ENCODE measurements around the gene GUCY1A2.

The GUCY1A2 gene

DNA sequence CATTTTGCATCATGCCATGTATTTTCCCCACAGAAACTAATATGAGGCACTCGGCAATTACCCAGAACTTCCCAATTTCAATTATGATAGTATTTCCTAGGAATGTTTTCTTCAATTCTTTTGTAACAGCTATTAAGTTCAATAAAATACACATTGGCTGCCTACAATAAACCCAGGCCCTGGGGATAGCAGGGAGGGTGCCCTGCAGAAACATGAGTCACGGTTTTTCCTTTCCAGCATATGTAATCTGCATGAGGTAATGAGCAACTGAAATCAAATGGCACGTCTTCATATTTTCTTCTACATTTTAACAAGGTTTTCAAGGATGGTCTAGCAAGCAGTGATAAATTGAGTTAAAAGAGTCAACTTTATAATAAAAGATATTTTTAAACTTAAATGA lies 32.0 kb downstream of the GUCY1A2 start:
- Histone ChIP-seq H3K27me3 (ENCODE audit: insufficient read depth, low read length) (no peaks in the 10 kb centered on the region), H4K91ac (ENCODE audit: low read depth, low read length) (no peak overlapping the region), H3K79me2 (ENCODE audit: control insufficient read depth, insufficient read depth, low read length, poor library complexity) (no peaks in the 10 kb centered on the region), H3K4me3 (ENCODE audit: low read depth, low read length) (no peak overlapping the region), H2BK12ac (ENCODE audit: low read length) (no peak overlapping the region), H3K4me2 (ENCODE audit: low read length) (no peak overlapping the region), H3K18ac (ENCODE audit: low read length) (no peak overlapping the region), H2BK5ac (ENCODE audit: low read depth, low read length, poor library complexity) (no peak overlapping the region), H4K12ac (ENCODE audit: low read depth, low read length) (no peak overlapping the region), H2AFZ (ENCODE audit: insufficient read depth, low read length, poor library complexity) (no peak overlapping the region), H4K8ac (ENCODE audit: low read depth, low read length) (no peak overlapping the region), H2AK5ac (ENCODE audit: low read length) (no peak overlapping the region), H3K4me1 (ENCODE audit: control insufficient read depth in 1 of 2, insufficient read depth in 2 of 2, low read length in 2 of 2) (no peaks in the 10 kb centered on the region), H3K9ac (ENCODE audit: low read length) (no peak overlapping the region), H3K4ac (ENCODE audit: low read depth, low read length) (no peak overlapping the region), H3K36me3 (ENCODE audit: control insufficient read depth in 1 of 2, insufficient read depth in 2 of 2, low read length in 2 of 2) (no peaks in the 10 kb centered on the region), H3K9me3 (ENCODE audit: insufficient read depth, low read depth, low read length) (no peaks in the 10 kb centered on the region), H2BK120ac (ENCODE audit: insufficient read depth, low read length, poor library complexity) (no peak overlapping the region), H3K27ac (ENCODE audit: low read depth, low read length) (no peak overlapping the region), H3K79me1 (ENCODE audit: low read length) (no peaks in the 10 kb centered on the region), H3K14ac (ENCODE audit: low read length) (no peak overlapping the region), H3K23ac (ENCODE audit: low read length) (no peak overlapping the region)
- peak in 1 of 2 donors; percentile 30 for DNase-seq
- WGBS (ENCODE audit: extremely low coverage, insufficient coverage, insufficient read length) = no CpG with 5 or more reads among the region's 3 CpGs

DNA sequence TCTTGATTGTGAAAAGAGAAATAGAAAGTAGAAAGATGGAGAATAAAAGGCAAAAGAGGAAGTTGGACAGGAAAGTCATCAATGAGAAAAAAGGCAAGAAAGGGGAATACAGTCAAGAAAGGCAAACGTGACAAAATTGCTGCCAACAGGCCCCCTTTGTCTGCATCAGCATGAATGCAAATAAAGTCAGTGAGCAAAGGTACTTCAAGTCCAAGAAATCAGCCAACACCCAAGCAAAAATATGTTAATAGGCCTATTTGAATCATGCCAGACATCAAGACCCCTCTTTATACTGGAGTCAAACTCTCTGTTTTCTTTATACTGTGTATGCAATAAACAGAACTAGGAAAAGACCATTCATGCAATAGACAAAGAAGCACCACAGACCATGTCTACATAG lies 34.3 kb downstream of the GUCY1A2 start:
- Histone ChIP-seq H2BK12ac (ENCODE audit: low read length) (no peak overlapping the region), H3K36me3 (ENCODE audit: control insufficient read depth in 1 of 2, insufficient read depth in 2 of 2, low read length in 2 of 2) (no peaks in the 10 kb centered on the region), H4K91ac (ENCODE audit: low read depth, low read length) (no peak overlapping the region), H3K27ac (ENCODE audit: low read depth, low read length) (no peak overlapping the region), H2BK120ac (ENCODE audit: insufficient read depth, low read length, poor library complexity) (no peak overlapping the region), H4K8ac (ENCODE audit: low read depth, low read length) (no peak overlapping the region), H3K23ac (ENCODE audit: low read length) (no peak overlapping the region), H3K14ac (ENCODE audit: low read length) (no peak overlapping the region), H2AK5ac (ENCODE audit: low read length) (no peak overlapping the region), H3K4me1 (ENCODE audit: control insufficient read depth in 1 of 2, insufficient read depth in 2 of 2, low read length in 2 of 2) (no peaks in the 10 kb centered on the region), H3K27me3 (ENCODE audit: insufficient read depth, low read length) (no peaks in the 10 kb centered on the region), H3K9ac (ENCODE audit: low read length) (no peak overlapping the region), H4K12ac (ENCODE audit: low read depth, low read length) (no peak overlapping the region), H3K79me1 (ENCODE audit: low read length) (no peaks in the 10 kb centered on the region), H3K18ac (ENCODE audit: low read length) (no peak overlapping the region), H2AFZ (ENCODE audit: insufficient read depth, low read length, poor library complexity) (no peak overlapping the region), H3K79me2 (ENCODE audit: control insufficient read depth, insufficient read depth, low read length, poor library complexity) (no peaks in the 10 kb centered on the region), H3K9me3 (ENCODE audit: insufficient read depth, low read depth, low read length) (no peaks in the 10 kb centered on the region), H3K4me2 (ENCODE audit: low read length) (no peak overlapping the region), H3K4ac (ENCODE audit: low read depth, low read length) (no peak overlapping the region), H3K4me3 (ENCODE audit: low read depth, low read length) (no peak overlapping the region), H2BK5ac (ENCODE audit: low read depth, low read length, poor library complexity) (no peak overlapping the region)
- no peak for DNase-seq
- WGBS (ENCODE audit: extremely low coverage, insufficient coverage, insufficient read length) = no CpG with 5 or more reads among the region's 1 CpG

DNA sequence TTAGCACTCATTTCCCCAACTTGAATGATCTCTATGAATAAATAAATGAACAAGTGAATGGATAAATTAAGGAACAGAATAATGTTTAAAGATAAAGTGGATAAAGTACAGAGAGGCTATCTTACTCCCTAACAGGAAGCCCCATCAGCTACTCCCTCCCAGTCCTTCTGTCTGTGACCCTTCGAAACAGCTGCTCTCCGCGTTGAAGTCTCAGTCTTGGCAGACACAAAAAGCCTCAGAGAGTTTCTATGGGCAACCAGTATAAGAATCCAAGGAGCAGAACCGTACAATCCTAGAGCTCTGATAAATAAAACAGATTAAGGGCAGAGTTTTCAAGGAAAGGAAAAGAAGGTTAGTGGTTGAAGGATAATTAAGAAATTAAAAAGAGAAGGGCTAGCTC lies 35.0 kb downstream of the GUCY1A2 start:
- no peaks in the 10 kb centered on the region for H3K79me1 ChIP-seq (ENCODE audit: low read length)
- H3K79me2 ChIP-seq (ENCODE audit: control insufficient read depth, insufficient read depth, low read length, poor library complexity) = no peaks in the 10 kb centered on the region
- no peak overlapping the region for H4K8ac ChIP-seq (ENCODE audit: low read depth, low read length)
- no peaks in the 10 kb centered on the region for H3K36me3 ChIP-seq (ENCODE audit: control insufficient read depth in 1 of 2, insufficient read depth in 2 of 2, low read length in 2 of 2)
- no CpG with 5 or more reads among the region's 4 CpGs for WGBS (ENCODE audit: extremely low coverage, insufficient coverage, insufficient read length)
- no peak overlapping the region for H2AK5ac ChIP-seq (ENCODE audit: low read length)
- no peak overlapping the region for H2AFZ ChIP-seq (ENCODE audit: insufficient read depth, low read length, poor library complexity)
- no peak overlapping the region for H3K23ac ChIP-seq (ENCODE audit: low read length)
- H3K27ac ChIP-seq (ENCODE audit: low read depth, low read length) = no peak overlapping the region
- DNase-seq = no peak
- no peak overlapping the region for H3K18ac ChIP-seq (ENCODE audit: low read length)
- no peak overlapping the region for H3K14ac ChIP-seq (ENCODE audit: low read length)
- H3K4me3 ChIP-seq (ENCODE audit: low read depth, low read length) = no peak overlapping the region
- H3K4ac ChIP-seq (ENCODE audit: low read depth, low read length) = no peak overlapping the region
- H3K27me3 ChIP-seq (ENCODE audit: insufficient read depth, low read length) = no peaks in the 10 kb centered on the region
- H2BK5ac ChIP-seq (ENCODE audit: low read depth, low read length, poor library complexity) = no peak overlapping the region
- no peak overlapping the region for H4K12ac ChIP-seq (ENCODE audit: low read depth, low read length)
- no peak overlapping the region for H2BK120ac ChIP-seq (ENCODE audit: insufficient read depth, low read length, poor library complexity)
- no peak overlapping the region for H3K4me2 ChIP-seq (ENCODE audit: low read length)
- no peaks in the 10 kb centered on the region for H3K9me3 ChIP-seq (ENCODE audit: insufficient read depth, low read depth, low read length)
- H4K91ac ChIP-seq (ENCODE audit: low read depth, low read length) = no peak overlapping the region
- no peak overlapping the region for H2BK12ac ChIP-seq (ENCODE audit: low read length)
- no peak overlapping the region for H3K9ac ChIP-seq (ENCODE audit: low read length)
- no peaks in the 10 kb centered on the region for H3K4me1 ChIP-seq (ENCODE audit: control insufficient read depth in 1 of 2, insufficient read depth in 2 of 2, low read length in 2 of 2)

DNA sequence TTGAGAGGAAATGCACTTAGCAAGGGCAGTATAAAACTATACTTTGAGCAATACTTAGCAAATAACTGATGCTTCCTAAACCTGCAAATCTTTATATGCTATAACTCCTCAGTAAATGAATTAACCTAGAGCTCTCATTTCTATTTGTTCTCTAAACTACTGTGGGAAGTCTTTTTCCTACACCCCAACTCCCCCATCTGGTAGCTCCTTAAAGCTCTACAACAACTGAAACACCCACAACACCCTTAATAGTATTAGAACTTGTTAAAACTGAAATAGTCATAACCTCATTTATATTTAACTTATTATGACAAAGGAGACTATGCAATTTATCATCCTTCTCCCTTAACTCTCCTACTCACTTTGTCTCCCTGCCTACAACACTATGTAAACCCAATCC lies 43.4 kb downstream of the GUCY1A2 start:
- H3K4me2 ChIP-seq (ENCODE audit: low read length) = no peak overlapping the region
- DNase-seq = no peak
- H3K9ac ChIP-seq (ENCODE audit: low read length) = no peak overlapping the region
- no peak overlapping the region for H4K8ac ChIP-seq (ENCODE audit: low read depth, low read length)
- no peak overlapping the region for H2AFZ ChIP-seq (ENCODE audit: insufficient read depth, low read length, poor library complexity)
- H2BK5ac ChIP-seq (ENCODE audit: low read depth, low read length, poor library complexity) = no peak overlapping the region
- H3K4ac ChIP-seq (ENCODE audit: low read depth, low read length) = no peak overlapping the region
- no peak overlapping the region for H3K14ac ChIP-seq (ENCODE audit: low read length)
- no peak overlapping the region for H4K12ac ChIP-seq (ENCODE audit: low read depth, low read length)
- H3K27me3 ChIP-seq (ENCODE audit: insufficient read depth, low read length) = no peaks in the 10 kb centered on the region
- no peak overlapping the region for H3K27ac ChIP-seq (ENCODE audit: low read depth, low read length)
- no peaks in the 10 kb centered on the region for H3K36me3 ChIP-seq (ENCODE audit: control insufficient read depth in 1 of 2, insufficient read depth in 2 of 2, low read length in 2 of 2)
- no peak overlapping the region for H3K4me3 ChIP-seq (ENCODE audit: low read depth, low read length)
- no peak overlapping the region for H3K23ac ChIP-seq (ENCODE audit: low read length)
- H2BK120ac ChIP-seq (ENCODE audit: insufficient read depth, low read length, poor library complexity) = no peak overlapping the region
- no peaks in the 10 kb centered on the region for H3K79me2 ChIP-seq (ENCODE audit: control insufficient read depth, insufficient read depth, low read length, poor library complexity)
- no peaks in the 10 kb centered on the region for H3K4me1 ChIP-seq (ENCODE audit: control insufficient read depth in 1 of 2, insufficient read depth in 2 of 2, low read length in 2 of 2)
- no peak overlapping the region for H2AK5ac ChIP-seq (ENCODE audit: low read length)
- H3K79me1 ChIP-seq (ENCODE audit: low read length) = no peaks in the 10 kb centered on the region
- no peak overlapping the region for H4K91ac ChIP-seq (ENCODE audit: low read depth, low read length)
- no peak overlapping the region for H3K18ac ChIP-seq (ENCODE audit: low read length)
- H2BK12ac ChIP-seq (ENCODE audit: low read length) = no peak overlapping the region
- H3K9me3 ChIP-seq (ENCODE audit: insufficient read depth, low read depth, low read length) = no peaks in the 10 kb centered on the region

DNA sequence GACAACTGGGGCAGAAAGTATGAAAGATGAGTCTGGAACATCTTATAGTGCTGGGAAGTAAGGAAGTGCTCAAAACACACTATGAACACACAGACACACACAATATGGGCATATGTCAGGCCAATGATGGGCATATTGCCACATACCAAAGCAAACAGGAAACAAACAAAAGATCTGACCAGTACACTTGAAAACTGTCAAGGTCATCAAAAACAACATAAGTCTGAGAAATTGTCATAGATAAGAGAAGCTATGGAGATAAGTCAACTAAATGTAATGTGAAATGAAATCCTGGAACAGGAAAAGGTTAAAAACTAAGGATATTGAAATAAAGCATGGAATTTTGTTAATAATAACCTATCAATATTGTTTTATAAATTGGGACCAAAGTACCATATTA lies 46.4 kb downstream of the GUCY1A2 start:
- Histone ChIP-seq H3K4me2 (ENCODE audit: low read length) (no peak overlapping the region), H2AK5ac (ENCODE audit: low read length) (no peak overlapping the region), H3K79me2 (ENCODE audit: control insufficient read depth, insufficient read depth, low read length, poor library complexity) (no peaks in the 10 kb centered on the region), H3K79me1 (ENCODE audit: low read length) (no peaks in the 10 kb centered on the region), H4K8ac (ENCODE audit: low read depth, low read length) (no peak overlapping the region), H3K18ac (ENCODE audit: low read length) (no peak overlapping the region), H4K91ac (ENCODE audit: low read depth, low read length) (no peak overlapping the region), H3K4me1 (ENCODE audit: control insufficient read depth in 1 of 2, insufficient read depth in 2 of 2, low read length in 2 of 2) (no peaks in the 10 kb centered on the region), H3K9me3 (ENCODE audit: insufficient read depth, low read depth, low read length) (no peaks in the 10 kb centered on the region), H4K12ac (ENCODE audit: low read depth, low read length) (no peak overlapping the region), H3K4me3 (ENCODE audit: low read depth, low read length) (no peak overlapping the region), H2BK5ac (ENCODE audit: low read depth, low read length, poor library complexity) (no peak overlapping the region), H2BK120ac (ENCODE audit: insufficient read depth, low read length, poor library complexity) (no peak overlapping the region), H2BK12ac (ENCODE audit: low read length) (no peak overlapping the region), H3K27me3 (ENCODE audit: insufficient read depth, low read length) (no peaks in the 10 kb centered on the region), H3K4ac (ENCODE audit: low read depth, low read length) (no peak overlapping the region), H3K23ac (ENCODE audit: low read length) (no peak overlapping the region), H3K14ac (ENCODE audit: low read length) (no peak overlapping the region), H3K9ac (ENCODE audit: low read length) (no peak overlapping the region), H3K27ac (ENCODE audit: low read depth, low read length) (no peak overlapping the region), H3K36me3 (ENCODE audit: control insufficient read depth in 1 of 2, insufficient read depth in 2 of 2, low read length in 2 of 2) (no peaks in the 10 kb centered on the region), H2AFZ (ENCODE audit: insufficient read depth, low read length, poor library complexity) (no peak overlapping the region)
- no peak for DNase-seq
